ENCODE results near the gene ZGLP1.
"Not testable (repeated sequence)": the region's sequence is repeated elsewhere in the genome, so short reads cannot be mapped to it uniquely, and the experiment has no call there.

ZGLP1 gene

GRCh38 chr19:10292789-10293636, 16.6 kb downstream of the ZGLP1 start:
- no peak for DNase-seq

GRCh38 chr19:10292206-10292788, 17.3 kb downstream of the ZGLP1 start:
- DNase-seq: no peak

- no peak for DNase-seq
Measured at GRCh38 chr19:10291554-10292205, 17.9 kb downstream of the ZGLP1 start.

GRCh38 chr19:10290876-10291553, 18.6 kb downstream of the ZGLP1 start:
- DNase-seq: no peak

- DNase-seq: no peak
Measured at GRCh38 chr19:10290357-10290875, 19.2 kb downstream of the ZGLP1 start.

GRCh38 chr19:10289836-10290356, 19.7 kb downstream of the ZGLP1 start, which contains the start of gene ICAM5:
Gene ICAM5, plus strand, starts transcription at chr19:10289952. Its CDS starts 92 bp downstream, at chr19:10290044.
- no peak for DNase-seq

GRCh38 chr19:10289167-10289835, 20.3 kb downstream of the ZGLP1 start:
- DNase-seq: no peak

- DNase-seq: no peak
Measured at GRCh38 chr19:10288662-10289166, 20.9 kb downstream of the ZGLP1 start.

- no peak for DNase-seq
Measured at GRCh38 chr19:10286803-10287737, 22.5 kb downstream of the ZGLP1 start, which contains the start of gene ICAM4. Gene ICAM4, plus strand, starts transcription at chr19:10286955. Its CDS starts 58 bp downstream, at chr19:10287013.

- DNase-seq: no peak
Measured at GRCh38 chr19:10285393-10285792, 24.2 kb downstream of the ZGLP1 start.

- DNase-seq: no peak
Measured at GRCh38 chr19:10284960-10285278, 24.7 kb downstream of the ZGLP1 start.

- no peak for DNase-seq
Measured at GRCh38 chr19:10284065-10284959, 25.3 kb downstream of the ZGLP1 start.

GRCh38 chr19:10283301-10284064, 26.1 kb downstream of the ZGLP1 start:
- DNase-seq: no peak

- not testable (repeated sequence) for DNase-seq
Measured at GRCh38 chr19:10282043-10282442, 27.6 kb downstream of the ZGLP1 start.

- no peak for DNase-seq
Measured at GRCh38 chr19:10279737-10280442, 29.7 kb downstream of the ZGLP1 start.

GRCh38 chr19:10278935-10279334, 30.7 kb downstream of the ZGLP1 start:
- no peak for DNase-seq

- DNase-seq: no peak
Measured at GRCh38 chr19:10277795-10278589, 31.6 kb downstream of the ZGLP1 start.
